ENCODE results near the gene RUNX3. TPM values are rescaled to one million over a fixed set of nuclear protein-coding genes. Genes with fewer than 3 reads are reported as not detected.
A peak's percentile ranks its signal among the peaks of the same experiment; 100 is the strongest.

The RUNX3 gene
- total RNA-seq, 1 experiment from 2014 or later: 22.6 TPM

DNA sequence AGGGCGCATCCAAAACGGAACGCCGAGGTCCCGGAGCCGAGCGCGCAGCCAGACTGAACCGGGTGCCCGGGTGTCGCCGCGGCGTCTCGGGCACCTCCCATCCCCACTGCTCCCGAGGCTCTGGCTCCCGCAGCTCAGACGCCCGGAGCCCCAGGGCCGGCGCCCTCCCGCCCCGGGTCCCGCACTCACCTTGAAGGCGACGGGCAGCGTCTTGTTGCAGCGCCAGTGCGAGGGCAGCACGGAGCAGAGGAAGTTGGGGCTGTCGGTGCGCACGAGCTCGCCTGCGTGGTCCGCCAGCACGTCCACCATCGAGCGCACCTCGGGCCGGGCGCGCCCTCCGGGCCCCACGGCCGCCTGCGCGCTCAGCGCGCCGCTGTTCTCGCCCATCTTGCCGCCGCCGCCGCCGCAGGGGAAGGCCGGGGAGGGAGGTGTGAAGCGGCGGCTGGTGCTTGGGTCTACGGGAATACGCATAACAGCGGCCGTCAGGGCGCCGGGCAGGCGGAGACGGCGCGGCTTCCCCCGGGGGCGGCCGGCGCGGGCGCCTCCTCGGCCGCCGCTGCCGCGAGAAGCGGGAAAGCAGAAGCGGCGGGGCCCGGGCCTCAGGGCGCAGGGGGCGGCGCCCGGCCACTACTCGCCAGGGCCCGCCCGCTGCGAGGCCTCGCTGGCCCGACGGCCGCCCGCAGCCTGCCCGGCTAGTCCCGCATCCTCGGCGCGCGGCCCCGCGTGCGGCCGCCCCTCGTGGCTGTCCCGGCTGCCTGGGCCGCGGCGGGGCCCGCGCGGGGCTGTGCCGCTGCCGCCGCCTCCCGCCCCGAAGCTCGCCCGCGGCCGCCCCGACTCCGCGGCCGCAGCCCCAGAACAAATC, 447 bp downstream of the RUNX3 start:
- CTCF ChIA-PET: interaction anchor here (0.7 to 1.0 kb wide), 2 partner anchors 11 to 172 kb away, joined by 3 to 4 read pairs; no protein-coding TSS in a partner anchor
- DNase-seq (ENCODE audit: low read depth, low spot score): no peak
- peak overlapping the region; percentile 92 for H3K4me2 ChIP-seq (ENCODE audit: low read length)

DNA sequence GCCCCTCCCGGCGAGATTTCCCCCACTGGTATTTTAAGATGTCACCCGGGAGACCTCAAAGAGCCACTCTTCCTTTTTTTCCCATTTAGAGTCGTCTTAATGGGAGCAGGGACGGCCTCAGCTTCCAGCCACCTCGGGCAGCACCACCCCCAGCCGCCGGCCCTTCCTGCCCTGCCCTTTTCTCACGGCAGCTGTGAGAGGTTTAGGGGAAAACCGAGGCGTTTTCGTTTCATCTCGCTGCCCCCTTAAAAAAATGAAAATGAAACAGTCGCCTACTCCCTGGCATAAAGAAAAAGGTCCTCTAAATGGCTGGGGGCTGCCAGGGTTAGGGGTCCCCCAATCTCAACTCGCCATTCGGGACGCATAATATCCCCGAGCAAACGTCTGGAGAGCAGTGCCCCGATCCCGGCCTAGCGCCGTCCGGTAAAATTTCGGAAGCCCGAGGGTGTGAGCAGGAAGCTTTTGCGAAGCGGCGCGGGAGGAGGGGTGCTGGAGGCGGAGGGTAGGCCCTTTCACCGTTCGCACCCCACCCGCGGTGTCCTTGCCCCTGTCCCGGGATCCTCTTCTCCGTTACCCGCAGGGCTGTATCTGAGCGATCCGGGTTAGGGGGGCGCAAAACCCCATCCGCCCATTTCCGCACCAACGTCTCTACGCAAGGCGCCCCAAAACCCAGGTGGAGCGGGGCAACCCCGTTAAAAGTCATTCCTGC, 1.2 kb downstream of the RUNX3 start:
- Histone ChIP-seq H3K9me2 (ENCODE audit: insufficient read depth) (no peaks in the 10 kb centered on the region), H2AFZ (ENCODE audit: low read depth, low read length, poor library complexity, severe bottlenecking) (no peak overlapping the region), H3K36me3 (ENCODE audit: control insufficient read depth in 1 of 2, insufficient read depth in 2 of 2, low read length in 2 of 2) (peaks cover 3 to 9% of the 10 kb centered on the region in 2 experiments; a peak in 1 of 4 replicates), H3K79me2 (ENCODE audit: insufficient read depth, low read length) (peaks cover 18% of the 10 kb centered on the region), H3K9ac (ENCODE audit: low read length) (peak overlapping the region; percentile 74), H3K27me3 (ENCODE audit: insufficient read depth, low read length) (no peaks in the 10 kb centered on the region), H3K9me3 (ENCODE audit: control insufficient read depth in 1 of 2, insufficient read depth in 1 of 2, low read depth in 1 of 2, low read length in 2 of 2) (no peaks in the 10 kb centered on the region), H3K4me1 (ENCODE audit: control insufficient read depth in 1 of 2, insufficient read depth in 2 of 2, low read length in 2 of 2) (peaks cover 10 to 34% of the 10 kb centered on the region in 2 experiments), H3K4me2 (ENCODE audit: low read length) (peak overlapping the region; percentile 92), H4K20me1 (ENCODE audit: insufficient read depth) (no peaks in the 10 kb centered on the region; the same call in 1 of the 2 replicates), H3K4me3 (replicated peaks in 1 of 2; ENCODE audit: low read depth in 1 of 2, low read length in 2 of 2) (peak overlapping the region; percentile 66 to 74), H3K27ac (ENCODE audit: low read depth, low read length) (peak overlapping the region; percentile 82)
- RAD21 ChIA-PET (ENCODE audit: low non-redundant PET in 1 of 2, low total read pairs in 2 of 2, uncharacterized antibody in 2 of 2, unreplicated experiment in 2 of 2): no interaction called here
- POLR2A ChIA-PET: no interaction called here
- CTCF ChIA-PET: no interaction called here
- TF ChIP-seq, protein P1, sequence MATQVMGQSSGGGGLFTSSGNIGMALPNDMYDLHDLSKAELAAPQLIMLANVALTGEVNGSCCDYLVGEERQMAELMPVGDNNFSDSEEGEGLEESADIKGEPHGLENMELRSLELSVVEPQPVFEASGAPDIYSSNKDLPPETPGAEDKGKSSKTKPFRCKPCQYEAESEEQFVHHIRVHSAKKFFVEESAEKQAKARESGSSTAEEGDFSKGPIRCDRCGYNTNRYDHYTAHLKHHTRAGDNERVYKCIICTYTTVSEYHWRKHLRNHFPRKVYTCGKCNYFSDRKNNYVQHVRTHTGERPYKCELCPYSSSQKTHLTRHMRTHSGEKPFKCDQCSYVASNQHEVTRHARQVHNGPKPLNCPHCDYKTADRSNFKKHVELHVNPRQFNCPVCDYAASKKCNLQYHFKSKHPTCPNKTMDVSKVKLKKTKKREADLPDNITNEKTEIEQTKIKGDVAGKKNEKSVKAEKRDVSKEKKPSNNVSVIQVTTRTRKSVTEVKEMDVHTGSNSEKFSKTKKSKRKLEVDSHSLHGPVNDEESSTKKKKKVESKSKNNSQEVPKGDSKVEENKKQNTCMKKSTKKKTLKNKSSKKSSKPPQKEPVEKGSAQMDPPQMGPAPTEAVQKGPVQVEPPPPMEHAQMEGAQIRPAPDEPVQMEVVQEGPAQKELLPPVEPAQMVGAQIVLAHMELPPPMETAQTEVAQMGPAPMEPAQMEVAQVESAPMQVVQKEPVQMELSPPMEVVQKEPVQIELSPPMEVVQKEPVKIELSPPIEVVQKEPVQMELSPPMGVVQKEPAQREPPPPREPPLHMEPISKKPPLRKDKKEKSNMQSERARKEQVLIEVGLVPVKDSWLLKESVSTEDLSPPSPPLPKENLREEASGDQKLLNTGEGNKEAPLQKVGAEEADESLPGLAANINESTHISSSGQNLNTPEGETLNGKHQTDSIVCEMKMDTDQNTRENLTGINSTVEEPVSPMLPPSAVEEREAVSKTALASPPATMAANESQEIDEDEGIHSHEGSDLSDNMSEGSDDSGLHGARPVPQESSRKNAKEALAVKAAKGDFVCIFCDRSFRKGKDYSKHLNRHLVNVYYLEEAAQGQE (IDR thresholded peaks at IDR 0.05; ENCODE audit: low read depth): no peak
- TF ChIP-seq TCF7L2 (IDR thresholded peaks at IDR 0.05; ENCODE audit: borderline replicate concordance, extremely low read depth, insufficient read depth, insufficient read length) (no peak), JUND (IDR thresholded peaks at IDR 0.05) (no peak), SRF (IDR thresholded peaks at IDR 0.05; ENCODE audit: low read depth) (no peak)
- DNase-seq (ENCODE audit: low read depth, low spot score) (no peak), ATAC-seq (peak; percentile 2; the same call in 1 of the 2 replicates)
- intact Hi-C loops (cut with micrococcal nuclease): no loop called here
- BruUV-seq (replicated peaks): TSS peak; percentile 44

More for the DNA sequence above, 447 bp downstream of the RUNX3 start:
- ATAC-seq: peak; percentile 56
- no TSS peak for BruUV-seq (replicated peaks)
- H3K4me3 ChIP-seq (replicated peaks in 1 of 2; ENCODE audit: low read depth in 1 of 2, low read length in 2 of 2): peak overlapping the region; percentile 66 to 74
- peaks cover 3 to 9% of the 10 kb centered on the region in 2 experiments; a peak in 1 of 4 replicates for H3K36me3 ChIP-seq (ENCODE audit: control insufficient read depth in 1 of 2, insufficient read depth in 2 of 2, low read length in 2 of 2)
- no peaks in the 10 kb centered on the region for H3K9me2 ChIP-seq (ENCODE audit: insufficient read depth)
- H3K79me2 ChIP-seq (ENCODE audit: insufficient read depth, low read length): peaks cover 18% of the 10 kb centered on the region
- H3K4me1 ChIP-seq (ENCODE audit: control insufficient read depth in 1 of 2, insufficient read depth in 2 of 2, low read length in 2 of 2): peaks cover 10 to 34% of the 10 kb centered on the region in 2 experiments
- no peak for TF ChIP-seq ELF1 (IDR thresholded peaks at IDR 0.05; ENCODE audit: borderline replicate concordance, low read depth)
- TF ChIP-seq YY1 (IDR thresholded peaks at IDR 0.05; ENCODE audit: extremely low read depth, insufficient replicate concordance, low read depth, low read length): no peak
- TF ChIP-seq ZFX (IDR thresholded peaks at IDR 0.05): peak; percentile 66
- TF ChIP-seq, protein P2, sequence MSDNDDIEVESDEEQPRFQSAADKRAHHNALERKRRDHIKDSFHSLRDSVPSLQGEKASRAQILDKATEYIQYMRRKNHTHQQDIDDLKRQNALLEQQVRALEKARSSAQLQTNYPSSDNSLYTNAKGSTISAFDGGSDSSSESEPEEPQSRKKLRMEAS (IDR thresholded peaks at IDR 0.05): peak; percentile 28; the same call in 1 of the 2 replicates
- TF ChIP-seq SIN3A (IDR thresholded peaks at IDR 0.05; ENCODE audit: low read depth): no peak
- H3K9ac ChIP-seq (ENCODE audit: low read length): peak overlapping the region; percentile 74
- H3K27ac ChIP-seq (ENCODE audit: low read depth, low read length): peak overlapping the region; percentile 82
- H3K27me3 ChIP-seq (ENCODE audit: insufficient read depth, low read length): no peaks in the 10 kb centered on the region
- intact Hi-C loops (cut with micrococcal nuclease): no loop called here
- no peak overlapping the region for H2AFZ ChIP-seq (ENCODE audit: low read depth, low read length, poor library complexity, severe bottlenecking)
- RAD21 ChIA-PET (ENCODE audit: low non-redundant PET in 1 of 2, low total read pairs in 2 of 2, uncharacterized antibody in 2 of 2, unreplicated experiment in 2 of 2): no interaction called here
- no peaks in the 10 kb centered on the region for H3K9me3 ChIP-seq (ENCODE audit: control insufficient read depth in 1 of 2, insufficient read depth in 1 of 2, low read depth in 1 of 2, low read length in 2 of 2)
- POLR2A ChIA-PET: interaction anchor here (0.9 kb wide), 1 partner anchor 10 kb away, joined by 3 read pairs; no protein-coding TSS in a partner anchor
- no peaks in the 10 kb centered on the region; the same call in 1 of the 2 replicates for H4K20me1 ChIP-seq (ENCODE audit: insufficient read depth)
